Effector memory CD4-positive, alpha-beta T cell (primary cell): ENCODE data around the gene NCKAP5.

Experiments
- DNase-seq, 3 donors: peaks; one replicate each; pipeline ENCODE4 v3.0.0-alpha.2; 2020
- H3K27ac ChIP-seq: 2 replicates; pipeline ENCODE4 v1.7.0; 2013; ENCODE audit warnings: mild to moderate bottlenecking, low read length, moderate library complexity; ENCODE audit not compliant: insufficient read depth, poor library complexity, severe bottlenecking
- H3K27me3 ChIP-seq: replicated peaks from 2 replicates; pipeline ENCODE4 v1.7.0; 2013; ENCODE audit warnings: mild to moderate bottlenecking, low read length; ENCODE audit not compliant: insufficient read depth, control insufficient read depth, poor library complexity, severe bottlenecking
- H3K36me3 ChIP-seq: 2 replicates; pipeline ENCODE4 v1.7.0; 2013; ENCODE audit warnings: mild to moderate bottlenecking, low read length, moderate library complexity; ENCODE audit not compliant: control insufficient read depth, insufficient read depth
- H3K4me1 ChIP-seq: 2 replicates; pipeline ENCODE4 v1.7.0; 2013; ENCODE audit warnings: low read length, mild to moderate bottlenecking; ENCODE audit not compliant: control insufficient read depth, insufficient read depth, poor library complexity, severe bottlenecking
- H3K4me3 ChIP-seq: 2 replicates; pipeline ENCODE4 v1.7.0; 2013; ENCODE audit warnings: low read length, low read depth, mild to moderate bottlenecking; ENCODE audit not compliant: insufficient read depth, poor library complexity, severe bottlenecking
- H3K9me3 ChIP-seq: 2 replicates; pipeline ENCODE4 v1.7.0; 2013; ENCODE audit warnings: mild to moderate bottlenecking, low read length, moderate library complexity; ENCODE audit not compliant: control insufficient read depth

NCKAP5 gene

DNA sequence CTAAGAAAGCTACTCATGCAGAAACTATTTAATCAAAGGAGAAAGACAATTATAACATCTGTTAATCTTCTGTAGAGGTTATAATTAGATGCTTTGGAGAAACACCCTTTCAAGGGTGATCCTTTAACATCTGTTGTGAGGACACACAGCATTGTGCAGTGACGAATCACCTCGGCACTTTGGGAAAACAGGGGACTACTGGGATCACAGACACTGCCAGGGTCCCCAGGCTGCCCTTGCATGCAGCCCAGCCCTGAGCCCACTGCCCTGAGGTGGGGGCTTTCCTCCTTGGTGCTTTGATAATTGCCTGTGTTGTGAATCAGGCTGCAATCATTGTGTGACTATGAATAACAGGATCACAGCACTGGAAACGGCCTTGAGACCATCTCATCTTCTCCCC lies 10.6 kb downstream of the NCKAP5 start:
- Histone ChIP-seq H3K9me3 (no peaks in the 10 kb centered on the region), H3K27ac (no peak overlapping the region), H3K4me1 (no peaks in the 10 kb centered on the region), H3K36me3 (no peaks in the 10 kb centered on the region), H3K27me3 (no peaks in the 10 kb centered on the region), H3K4me3 (no peak overlapping the region)
- DNase-seq: no peak

DNA sequence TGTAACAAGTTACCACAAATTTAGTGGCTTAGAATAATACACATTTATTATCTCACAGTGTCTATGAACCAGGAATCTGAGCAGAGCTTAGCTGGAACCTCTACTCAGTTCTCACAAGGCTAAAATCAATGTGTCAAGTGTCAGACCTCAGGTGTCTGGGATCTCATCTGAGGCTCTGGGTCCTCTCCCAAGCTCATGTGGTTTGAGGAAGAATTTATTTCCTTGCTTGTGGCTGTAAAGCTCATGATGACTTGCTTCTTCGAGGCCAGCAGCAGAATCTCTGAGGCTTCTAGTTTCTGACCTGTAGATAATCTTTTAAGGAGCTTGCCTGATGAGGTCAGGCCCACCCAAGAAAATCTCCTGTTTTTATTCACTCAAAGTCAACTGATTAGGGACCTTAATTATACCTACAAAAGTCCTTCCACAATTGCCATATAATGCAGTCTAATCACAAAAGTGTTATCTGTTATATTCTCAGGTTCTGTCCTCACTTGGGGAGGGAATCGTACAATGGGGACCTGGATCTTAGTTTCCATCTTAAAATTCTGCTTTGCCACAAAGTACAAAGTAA lies 14.3 kb downstream of the NCKAP5 start:
- H3K9me3 ChIP-seq: no peaks in the 10 kb centered on the region
- H3K4me3 ChIP-seq: no peak overlapping the region
- H3K4me1 ChIP-seq: no peaks in the 10 kb centered on the region
- no peaks in the 10 kb centered on the region for H3K36me3 ChIP-seq
- H3K27ac ChIP-seq: no peak overlapping the region
- DNase-seq: no peak
- H3K27me3 ChIP-seq: no peaks in the 10 kb centered on the region

DNA sequence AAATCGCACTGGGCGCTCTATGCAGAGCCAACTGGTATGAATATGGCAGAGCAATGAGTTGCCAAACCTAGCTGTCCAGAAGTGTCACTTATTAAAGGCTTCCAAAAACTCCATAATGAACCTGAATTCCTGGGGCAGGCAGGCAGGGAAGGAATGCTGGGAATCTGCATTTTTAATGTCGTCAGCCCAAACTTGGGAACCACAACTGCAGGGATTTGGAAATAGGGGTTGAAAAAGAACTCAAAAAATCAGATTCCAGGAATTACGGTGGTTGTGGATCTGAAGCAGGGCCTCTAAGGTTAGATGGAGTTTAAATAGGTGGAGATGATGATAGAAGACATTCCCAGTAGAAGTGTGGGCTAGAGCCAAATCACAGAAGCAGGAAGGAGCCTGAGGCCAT lies 15.0 kb downstream of the NCKAP5 start:
- H3K9me3 ChIP-seq: no peaks in the 10 kb centered on the region
- H3K4me3 ChIP-seq: no peak overlapping the region
- no peaks in the 10 kb centered on the region for H3K27me3 ChIP-seq

GRCh38 chr2:133552821-133553220 lies 15.4 kb downstream of the NCKAP5 start:
- H3K4me1 ChIP-seq: no peaks in the 10 kb centered on the region
- H3K36me3 ChIP-seq: no peaks in the 10 kb centered on the region
- H3K9me3 ChIP-seq: no peaks in the 10 kb centered on the region
- no peaks in the 10 kb centered on the region for H3K27me3 ChIP-seq
- H3K27ac ChIP-seq: no peak overlapping the region
- H3K4me3 ChIP-seq: no peak overlapping the region
- no peak for DNase-seq

More for the DNA sequence above, 15.0 kb downstream of the NCKAP5 start:
- no peaks in the 10 kb centered on the region for H3K36me3 ChIP-seq
- H3K4me1 ChIP-seq: no peaks in the 10 kb centered on the region
- H3K27ac ChIP-seq: no peak overlapping the region
- no peak for DNase-seq

DNA sequence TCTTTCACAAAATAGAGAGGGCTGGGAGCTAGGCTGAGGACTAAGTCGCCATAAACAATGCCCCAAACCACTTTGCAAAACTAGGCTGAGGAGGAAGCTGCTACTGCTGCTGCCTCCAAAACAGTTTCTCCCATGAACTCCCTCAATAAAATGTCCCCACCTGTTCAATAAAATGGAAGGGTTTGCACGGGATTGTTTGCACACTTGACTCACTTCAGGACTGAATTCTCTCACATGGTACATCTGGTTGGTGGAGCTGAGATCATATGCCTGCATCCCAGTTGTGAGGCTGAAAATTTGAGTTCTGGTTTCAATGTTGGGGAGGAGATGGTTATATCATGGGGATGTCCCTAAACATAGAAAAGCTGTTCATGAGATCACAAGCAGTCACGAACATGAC lies 26.5 kb downstream of the NCKAP5 start:
- DNase-seq: no peak
- peaks cover 3% of the 10 kb centered on the region for H3K9me3 ChIP-seq
- H3K4me3 ChIP-seq: no peak overlapping the region
- no peaks in the 10 kb centered on the region for H3K36me3 ChIP-seq
- H3K4me1 ChIP-seq: no peaks in the 10 kb centered on the region
- H3K27me3 ChIP-seq: no peaks in the 10 kb centered on the region
- no peak overlapping the region for H3K27ac ChIP-seq

DNA sequence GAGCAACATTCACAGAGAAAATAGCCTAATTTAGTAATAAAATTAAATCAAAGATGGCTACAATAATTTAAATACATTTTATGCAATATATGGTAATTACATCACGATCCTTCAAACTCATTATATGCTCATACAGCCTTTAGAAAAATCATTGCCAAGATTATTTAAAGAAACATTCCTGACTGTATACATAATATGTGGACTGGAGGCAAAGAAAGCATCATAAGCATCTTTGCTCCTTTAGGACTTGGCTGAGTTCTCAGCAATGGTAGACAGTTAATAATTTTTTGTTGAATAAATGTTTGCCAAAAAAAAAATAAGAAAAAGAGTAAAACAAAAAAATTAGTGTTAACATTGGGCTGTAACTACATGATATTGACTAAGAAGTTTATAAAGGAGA lies 26.9 kb downstream of the NCKAP5 start:
- H3K9me3 ChIP-seq: peaks cover 3% of the 10 kb centered on the region
- H3K27ac ChIP-seq: no peak overlapping the region
- no peaks in the 10 kb centered on the region for H3K36me3 ChIP-seq
- no peak overlapping the region for H3K4me3 ChIP-seq
- DNase-seq: no peak
- H3K4me1 ChIP-seq: no peaks in the 10 kb centered on the region
- H3K27me3 ChIP-seq: no peaks in the 10 kb centered on the region

- H3K4me1 ChIP-seq: no peaks in the 10 kb centered on the region
- no peak overlapping the region for H3K4me3 ChIP-seq
- H3K27ac ChIP-seq: no peak overlapping the region
- H3K9me3 ChIP-seq: no peaks in the 10 kb centered on the region
- no peaks in the 10 kb centered on the region for H3K36me3 ChIP-seq
- DNase-seq: no peak
- H3K27me3 ChIP-seq: no peaks in the 10 kb centered on the region
These were observed 35.3 kb downstream of the NCKAP5 start for GRCh38 chr2:133532919-133533318.

GRCh38 chr2:133531382-133531781 lies 36.9 kb downstream of the NCKAP5 start:
- no peak overlapping the region for H3K4me3 ChIP-seq
- no peaks in the 10 kb centered on the region for H3K4me1 ChIP-seq
- H3K27me3 ChIP-seq: no peaks in the 10 kb centered on the region
- no peak overlapping the region for H3K27ac ChIP-seq
- no peaks in the 10 kb centered on the region for H3K9me3 ChIP-seq
- no peak for DNase-seq
- H3K36me3 ChIP-seq: no peaks in the 10 kb centered on the region

DNA sequence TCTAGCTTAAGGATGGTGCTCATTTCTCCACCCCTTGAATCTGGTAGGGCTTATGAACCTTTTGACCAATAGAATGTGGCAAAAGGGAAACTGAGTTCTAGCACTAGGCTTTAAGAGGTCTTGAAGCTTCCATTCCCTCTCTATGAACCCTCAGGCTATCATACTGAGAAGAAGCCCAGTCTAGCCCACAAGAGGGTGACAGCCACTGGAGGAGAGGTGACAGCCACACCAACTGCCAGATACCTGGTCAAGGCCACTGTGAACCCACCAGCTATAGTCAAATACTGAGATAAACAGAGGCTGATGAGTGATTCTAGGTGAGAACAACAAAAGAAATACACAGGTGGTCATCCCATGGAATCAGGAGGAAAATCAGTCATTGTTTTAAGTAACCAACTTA lies 37.6 kb downstream of the NCKAP5 start:
- no peaks in the 10 kb centered on the region for H3K27me3 ChIP-seq
- no peak overlapping the region for H3K27ac ChIP-seq
- H3K4me3 ChIP-seq: no peak overlapping the region
- H3K36me3 ChIP-seq: no peaks in the 10 kb centered on the region
- no peak for DNase-seq
- H3K4me1 ChIP-seq: no peaks in the 10 kb centered on the region
- H3K9me3 ChIP-seq: no peaks in the 10 kb centered on the region

DNA sequence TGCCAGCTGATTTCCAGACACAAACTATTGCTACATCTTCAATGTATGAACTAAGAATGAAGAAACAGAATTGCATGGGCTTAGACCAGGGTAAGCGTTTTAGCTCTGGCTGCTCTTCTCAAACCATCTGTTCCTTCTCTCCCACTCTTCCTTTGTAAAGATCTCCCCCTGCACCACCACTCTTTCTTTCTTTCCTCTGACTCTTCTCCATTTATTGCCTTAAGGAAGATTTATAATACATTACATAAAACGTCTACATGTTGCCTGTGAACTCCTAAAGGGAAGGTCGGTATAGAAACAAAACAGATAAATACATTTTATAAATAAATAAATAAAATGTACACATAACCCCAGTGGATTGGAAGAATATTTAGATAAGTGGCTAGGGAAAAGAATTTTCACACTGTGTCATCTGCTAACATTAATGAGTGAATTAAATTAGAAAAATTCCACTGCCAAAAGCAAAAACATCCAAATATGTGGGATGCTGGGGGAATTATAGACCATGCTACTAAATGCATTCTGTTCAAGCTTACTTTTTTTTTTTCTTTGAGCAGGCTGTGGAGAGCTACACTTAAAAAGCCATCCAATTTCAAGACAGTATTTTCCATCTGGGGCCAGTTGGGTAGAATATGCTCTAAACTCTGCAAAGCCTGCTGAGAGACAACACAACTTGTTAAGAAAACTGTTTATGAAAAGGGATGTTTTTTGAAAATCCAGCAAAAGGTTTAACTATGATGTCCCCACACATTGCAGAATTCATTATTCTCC lies 41.5 kb downstream of the NCKAP5 start:
- Histone ChIP-seq H3K27ac (no peak overlapping the region), H3K9me3 (no peaks in the 10 kb centered on the region), H3K36me3 (no peaks in the 10 kb centered on the region), H3K27me3 (no peaks in the 10 kb centered on the region), H3K4me1 (no peaks in the 10 kb centered on the region), H3K4me3 (no peak overlapping the region)
- DNase-seq: no peak
